HCT116 (cell line): ENCODE measurements around the gene PRKN. TPM values are rescaled to one million over a fixed set of nuclear protein-coding genes. Genes with fewer than 3 reads are reported as not detected.

Source experiments
- ATAC-seq: fragments of 200-7000 bp; cut with Tn5 transposase; 2 replicates; pipeline ENCODE4 v1.9.1; 2020; ENCODE audit warnings: mild to moderate bottlenecking, moderate library complexity
- BruUV-seq: library from RNA; stranded (reverse); fragments of 400-500 nt; replicated peaks from 2 replicates; lab custom pipeline; 2021; lab: Mats Ljungman, UMichigan
- CTCF ChIA-PET: fragments of 300-600 bp; sonication (Branson Sonifier 250); formaldehyde crosslinking; loops from one replicate; lab custom pipeline; 2021; ENCODE audit warnings: antibody characterized with exemption; lab: Charles Lee
- POLR2A ChIA-PET: fragments of 300-600, 350-600 bp; sonication (Branson Sonifier 250); formaldehyde crosslinking; loops from one replicate; lab custom pipeline; 2021; ENCODE audit warnings: antibody characterized with exemption; lab: Charles Lee
- RAD21 ChIA-PET, 2 experiments: fragments of 300-600 bp; sonication (Branson Sonifier 250); formaldehyde crosslinking; loops; one replicate each; lab custom pipeline; 2023; ENCODE audit warnings: low total read pairs in 2 of 2; ENCODE audit not compliant: uncharacterized antibody in 2 of 2, unreplicated experiment in 2 of 2, low non-redundant PET in 1 of 2; lab: Charles Lee
- DNase-seq: peaks from one replicate; pipeline ENCODE4 v3.0.0-alpha.2; 2010; ENCODE audit warnings: low read depth, low spot score
- H2AFZ ChIP-seq: fragments of 200-600 bp; shearing (Covaris generic), sonication (generic); 2 replicates; pipeline ENCODE4 v1.6.1; 2017; ENCODE audit warnings: low read depth, mixed run types, mixed read lengths, antibody characterized with exemption, low read length; ENCODE audit not compliant: poor library complexity, severe bottlenecking
- H3K27ac ChIP-seq: 2 replicates; pipeline ENCODE4 v1.5.1; 2012; ENCODE audit warnings: low read depth, low read length
- H3K27me3 ChIP-seq: fragments of 200-600 bp; sonication (generic); 2 replicates; pipeline ENCODE4 v1.6.1; 2016; ENCODE audit warnings: mixed run types, low read length, mixed read lengths; ENCODE audit not compliant: insufficient read depth
- H3K36me3 ChIP-seq, 2 experiments: fragments of 200-500 bp in 1 of 2; fragments of 200-600 bp in 1 of 2; sonication (Bioruptor generic) in 1 of 2; sonication (generic) in 1 of 2; 2 replicates each; pipeline versions ENCODE4 v1.5.1 to v1.6.1; 2014 to 2016; ENCODE audit warnings: low read length in 2 of 2, inconsistent platforms in 1 of 2, mixed read lengths in 1 of 2, mixed run types in 1 of 2; ENCODE audit not compliant: insufficient read depth in 2 of 2, control insufficient read depth in 1 of 2
- H3K4me1 ChIP-seq, 2 experiments: fragments of 200-600 bp in 1 of 2; sonication (generic) in 1 of 2; 2 replicates each; pipeline versions ENCODE4 v1.5.1 to v1.6.1; 2012 to 2017; ENCODE audit warnings: low read length in 2 of 2, inconsistent platforms in 1 of 2, mild to moderate bottlenecking in 1 of 2, mixed read lengths in 1 of 2, mixed run types in 1 of 2, moderate library complexity in 1 of 2; ENCODE audit not compliant: insufficient read depth in 2 of 2, control insufficient read depth in 1 of 2
- H3K4me2 ChIP-seq: fragments of 200-600 bp; sonication (generic); 2 replicates; pipeline ENCODE4 v1.6.1; 2017; ENCODE audit warnings: mixed run types, low read length, mixed read lengths
- H3K4me3 ChIP-seq, 2 experiments: fragments of 200-600 bp in 1 of 2; sonication (generic) in 1 of 2; replicated peaks in 1 of 2; 2 replicates each; pipeline ENCODE4 v1.5.1; 2011 to 2016; ENCODE audit warnings: low read length in 2 of 2, control low read depth in 1 of 2, low read depth in 1 of 2, mild to moderate bottlenecking in 1 of 2, mixed read lengths in 1 of 2, mixed run types in 1 of 2
- H3K79me2 ChIP-seq: fragments of 200-600 bp; sonication (generic); 2 replicates; pipeline ENCODE4 v1.6.1; 2017; ENCODE audit warnings: mild to moderate bottlenecking, mixed run types, low read length, moderate library complexity, mixed read lengths; ENCODE audit not compliant: insufficient read depth
- H3K9ac ChIP-seq: fragments of 200-600 bp; sonication (generic); 2 replicates; pipeline ENCODE4 v1.6.1; 2016; ENCODE audit warnings: low read length, mixed read lengths
- H3K9me2 ChIP-seq: fragments of 200-600 bp; sonication (generic), shearing (Covaris generic); 2 replicates; pipeline ENCODE4 v1.6.1; 2017; ENCODE audit warnings: mixed run types, mild to moderate bottlenecking, moderate library complexity; ENCODE audit not compliant: insufficient read depth
- H3K9me3 ChIP-seq, 2 experiments: fragments of 200-500 bp in 1 of 2; fragments of 200-600 bp in 1 of 2; sonication (Bioruptor generic) in 1 of 2; sonication (generic) in 1 of 2; 2 replicates each; pipeline ENCODE4 v1.6.1; 2014 to 2017; ENCODE audit warnings: low read length in 2 of 2, mixed read lengths in 2 of 2, inconsistent platforms in 1 of 2, low read depth in 1 of 2, mild to moderate bottlenecking in 1 of 2, mixed run types in 1 of 2, moderate library complexity in 1 of 2; ENCODE audit not compliant: control insufficient read depth in 1 of 2, insufficient read depth in 1 of 2
- H4K20me1 ChIP-seq: fragments of 200-600 bp; sonication (generic), shearing (Covaris generic); 2 replicates; pipeline ENCODE4 v1.6.1; 2017; ENCODE audit warnings: mixed run types, mild to moderate bottlenecking, moderate library complexity; ENCODE audit not compliant: insufficient read depth
- CTCF ChIP-seq, 3 experiments: fragments of 200-600 bp in 1 of 3; sonication (generic) in 1 of 3; IDR thresholded peaks in 2 of 3; conservative IDR thresholded peaks in 1 of 3; 2 replicates each; pipeline ENCODE4 v1.5.1; 2012 to 2017; ENCODE audit warnings: low read depth in 2 of 3, low read length in 2 of 3, antibody characterized with exemption in 1 of 3, borderline replicate concordance in 1 of 3, control low read depth in 1 of 3, mild to moderate bottlenecking in 1 of 3, mixed read lengths in 1 of 3, mixed run types in 1 of 3, moderate library complexity in 1 of 3; ENCODE audit not compliant: insufficient read depth in 1 of 3
- EGR1 ChIP-seq: IDR thresholded peaks from 2 replicates; pipeline ENCODE4 v1.6.1; 2012; ENCODE audit warnings: low read depth
- ELF1 ChIP-seq: IDR thresholded peaks from 2 replicates; pipeline ENCODE4 v1.6.1; 2012; ENCODE audit warnings: low read depth, borderline replicate concordance
- EZH2 ChIP-seq: fragments of 200-600 bp; sonication (generic); IDR thresholded peaks from 2 replicates; pipeline ENCODE4 v1.6.1; 2017; ENCODE audit warnings: antibody characterized with exemption, mixed run types
- EZH2phosphoT487 ChIP-seq: fragments of 200-600 bp; IDR thresholded peaks from 2 replicates; pipeline ENCODE4 v1.6.1; 2018; ENCODE audit warnings: antibody characterized with exemption, borderline replicate concordance
- FOSL1 ChIP-seq: IDR thresholded peaks from 2 replicates; pipeline ENCODE4 v1.6.1; 2012; ENCODE audit warnings: low read depth
- MAX ChIP-seq: IDR thresholded peaks from 2 replicates; pipeline ENCODE4 v1.6.1; 2012
- POLR2AphosphoS5 ChIP-seq: IDR thresholded peaks from 2 replicates; pipeline ENCODE4 v1.6.1; 2011; ENCODE audit warnings: mild to moderate bottlenecking, low read depth, low read length, moderate library complexity
- SIN3A ChIP-seq: IDR thresholded peaks from 2 replicates; pipeline ENCODE4 v1.6.1; 2012; ENCODE audit warnings: low read depth
- SP1 ChIP-seq: IDR thresholded peaks from 2 replicates; pipeline ENCODE4 v1.6.1; 2012; ENCODE audit warnings: low read depth
- TCF7L2 ChIP-seq: IDR thresholded peaks from 2 replicates; pipeline ENCODE4 v1.7.0; 2011; ENCODE audit warnings: borderline replicate concordance, inconsistent platforms; ENCODE audit not compliant: insufficient read depth, insufficient read length; ENCODE audit errors: extremely low read depth
- ZBTB33 ChIP-seq: IDR thresholded peaks from 2 replicates; pipeline ENCODE4 v1.6.1; 2011; ENCODE audit warnings: mild to moderate bottlenecking, low read length, moderate library complexity; ENCODE audit not compliant: insufficient replicate concordance; ENCODE audit errors: extremely low read depth
- ZFX ChIP-seq: fragments of 450-650 bp; IDR thresholded peaks from 2 replicates; pipeline ENCODE4 v1.6.1; 2017
- ZNF274 ChIP-seq: fragments of 200-500 bp; sonication (Bioruptor generic); IDR thresholded peaks from 2 replicates; pipeline ENCODE4 v1.6.1; 2014; ENCODE audit warnings: mild to moderate bottlenecking, low read depth, low read length, inconsistent platforms
- intact Hi-C: fragments of 100-400 bp; cut with micrococcal nuclease; formaldehyde crosslinking; loops from 2 replicates; pipeline ENCODE4 v1.10.0; 2022
- total RNA-seq: library from RNA; stranded (reverse); gene quantifications from one replicate; pipeline ENCODE4 v1.2.1, GENCODE V29; 2021; ENCODE audit not compliant: unreplicated experiment

Gene PRKN
- total RNA-seq, 1 experiment from 2014 or later, result 2.6 TPM

- H3K4me1 ChIP-seq, result no peaks in the 10 kb centered on the region
- ChIA-PET RAD21 (no interaction called here), POLR2A (no interaction called here), CTCF (no interaction called here)
- intact Hi-C loops, result no loop called here
- H3K27ac ChIP-seq, result no peak overlapping the region
- TF ChIP-seq SIN3A (no peak), POLR2AphosphoS5 (no peak), EZH2 (no peak), SP1 (no peak), EGR1 (no peak), ZNF274 (no peak), FOSL1 (no peak), MAX (no peak), TCF7L2 (no peak), EZH2phosphoT487 (no peak), ZFX (no peak), ZBTB33 (no peak), CTCF (IDR thresholded peaks at IDR 0.05 in 2 of 3, conservative IDR thresholded peaks at IDR 0.05 in 1 of 3; ENCODE audit: borderline replicate concordance in 1 of 3, insufficient read depth in 1 of 3, low read depth in 2 of 3, low read length in 2 of 3) (no peak), ELF1 (no peak)
- no peaks in the 10 kb centered on the region for H3K36me3 ChIP-seq
- H3K9me3 ChIP-seq, result no peaks in the 10 kb centered on the region
- ATAC-seq (no peak), DNase-seq (no peak)
- H2AFZ ChIP-seq, result no peak overlapping the region
- H3K4me3 ChIP-seq, result no peak overlapping the region
- no peaks in the 10 kb centered on the region for H3K27me3 ChIP-seq
- no peaks in the 10 kb centered on the region for H3K9me2 ChIP-seq
- no peaks in the 10 kb centered on the region for H4K20me1 ChIP-seq
- no TSS peak for BruUV-seq
- no peak overlapping the region for H3K4me2 ChIP-seq
- no peak overlapping the region for H3K9ac ChIP-seq
- no peaks in the 10 kb centered on the region for H3K79me2 ChIP-seq
Observed at GRCh38 chr6:162675503-162675902, 52.1 kb downstream of the PRKN start.
